HT-29 (cell line): ENCODE measurements around the gene MIGA2. TPM values are rescaled to one million over a fixed set of nuclear protein-coding genes. Genes with fewer than 3 reads are reported as not detected.

ENCODE experiments used
- DNase-seq: peaks from one replicate; pipeline ENCODE4 v3.0.0-alpha.2; 2015; ENCODE audit warnings: low spot score
- total RNA-seq: library from RNA; depleted of rRNA; stranded (reverse); fragments of >200 nt; shearing (Covaris generic); gene quantifications from 2 replicates; pipeline ENCODE4 v1.2.3, GENCODE V29; 2014

Gene MIGA2
- total RNA-seq, 1 experiment from 2014 or later = 64.8 TPM

GRCh38 chr9:129036923-129037766 lies 719 bp downstream of the MIGA2 start:
- DNase-seq = no peak

GRCh38 chr9:129037767-129038098 lies 1.3 kb downstream of the MIGA2 start:
- no peak for DNase-seq

- DNase-seq = no peak
Observed at GRCh38 chr9:129038109-129038852, 1.9 kb downstream of the MIGA2 start.

GRCh38 chr9:129040113-129040643 lies 3.8 kb downstream of the MIGA2 start:
- DNase-seq = no peak

- DNase-seq = no peak
Observed at GRCh38 chr9:129042016-129042415, 5.6 kb downstream of the MIGA2 start.

GRCh38 chr9:129052592-129052991 lies 16.2 kb downstream of the MIGA2 start:
- peak; percentile 99 for DNase-seq

GRCh38 chr9:129053020-129053419 lies 16.6 kb downstream of the MIGA2 start:
- DNase-seq = no peak

GRCh38 chr9:129054163-129054851 lies 17.9 kb downstream of the MIGA2 start:
- DNase-seq = no peak

- DNase-seq = peak; percentile 74
Observed at GRCh38 chr9:129058965-129059795, 22.8 kb downstream of the MIGA2 start.

- no peak for DNase-seq
Observed at GRCh38 chr9:129059796-129060785, 23.7 kb downstream of the MIGA2 start.

- no peak for DNase-seq
Observed at GRCh38 chr9:129060991-129061390, 24.6 kb downstream of the MIGA2 start.

GRCh38 chr9:129063061-129063460 lies 26.6 kb downstream of the MIGA2 start:
- no peak for DNase-seq

- no peak for DNase-seq
Observed at GRCh38 chr9:129064499-129064908, 28.1 kb downstream of the MIGA2 start.

- DNase-seq = no peak
Observed at GRCh38 chr9:129068110-129068509, 31.7 kb downstream of the MIGA2 start.

GRCh38 chr9:129068990-129069861 lies 32.8 kb downstream of the MIGA2 start:
- no peak for DNase-seq

- no peak for DNase-seq
Observed at GRCh38 chr9:129069862-129070641, 33.6 kb downstream of the MIGA2 start.

- DNase-seq = no peak
Observed at GRCh38 chr9:129070696-129071525, 34.5 kb downstream of the MIGA2 start.
